ENCODE measurements around the gene EVX2.

Gene EVX2

DNA sequence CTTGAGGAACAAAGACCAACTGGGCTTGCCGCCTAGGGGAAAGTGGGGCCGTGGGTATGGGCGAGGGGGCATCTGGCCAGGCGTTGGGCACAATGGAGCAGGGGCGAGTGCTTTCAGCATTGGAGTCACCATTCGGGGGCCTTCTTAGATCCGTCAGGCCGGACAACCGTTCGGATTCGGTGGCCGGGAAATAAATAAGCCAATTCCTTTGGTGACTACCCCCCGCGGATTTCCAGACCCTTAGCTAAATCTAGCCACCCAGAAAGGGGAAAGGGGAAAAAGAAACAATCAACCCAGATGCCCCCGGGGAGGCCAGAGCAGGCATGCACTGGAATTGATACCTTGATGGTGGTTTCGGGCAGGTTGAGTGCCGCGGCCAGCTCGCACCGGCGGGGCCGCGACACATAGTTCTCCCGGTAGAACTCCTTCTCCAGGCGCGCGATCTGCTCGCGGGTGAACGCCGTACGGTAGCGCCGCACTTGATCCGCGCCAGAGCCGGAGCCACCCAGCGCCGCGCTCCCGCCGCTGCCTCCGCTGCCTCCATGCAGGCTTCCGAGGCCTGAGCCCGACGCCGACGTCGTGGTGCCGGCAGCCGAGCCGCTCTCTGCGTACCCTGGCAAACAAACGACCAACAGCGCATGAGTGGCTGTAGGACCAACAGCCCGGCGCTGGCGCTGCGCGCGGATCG is 1.8 kb downstream of the EVX2 start:
- no peak for DNase-seq

- DNase-seq: no peak
These were observed 2.4 kb downstream of the EVX2 start for GRCh38 chr2:176081376-176081836.

- DNase-seq: no peak
These were observed 3.0 kb downstream of the EVX2 start for GRCh38 chr2:176080540-176081375.

DNA sequence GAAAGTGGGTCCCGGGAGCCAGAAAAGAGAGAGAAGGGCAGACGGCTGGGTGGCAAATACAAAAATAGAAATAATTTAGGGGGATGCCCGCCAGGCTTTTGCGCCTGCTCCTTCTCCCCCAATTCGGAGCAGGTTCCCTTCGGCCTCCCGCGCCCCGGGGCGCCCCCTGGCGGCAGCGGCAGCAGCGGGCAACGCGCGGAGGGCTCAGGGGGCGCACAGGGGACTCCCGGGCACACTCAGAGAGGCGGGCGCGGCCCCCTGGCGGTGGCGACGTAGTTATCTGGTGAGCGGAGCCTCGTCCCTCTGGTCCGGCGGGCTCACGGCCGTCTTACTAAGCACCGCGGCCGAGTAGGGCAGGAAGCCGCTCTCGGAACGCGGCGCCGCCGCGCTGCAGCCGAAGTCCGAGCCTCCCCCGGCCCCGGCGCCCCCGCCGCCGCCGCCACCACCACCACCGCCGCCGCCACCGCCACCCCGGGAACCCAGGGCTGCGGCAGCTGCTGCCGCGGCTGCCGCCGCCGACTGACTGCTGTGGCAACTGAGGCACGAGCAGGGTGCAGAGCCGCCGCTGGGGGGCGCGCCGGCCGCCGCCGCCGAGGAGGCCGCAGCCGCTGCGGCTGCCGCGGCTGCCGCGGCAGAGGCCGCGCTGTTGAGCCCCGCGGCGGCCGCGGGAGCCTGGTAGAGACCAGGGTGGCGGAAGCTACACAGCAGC is 3.8 kb downstream of the EVX2 start:
- no peak for DNase-seq

DNA sequence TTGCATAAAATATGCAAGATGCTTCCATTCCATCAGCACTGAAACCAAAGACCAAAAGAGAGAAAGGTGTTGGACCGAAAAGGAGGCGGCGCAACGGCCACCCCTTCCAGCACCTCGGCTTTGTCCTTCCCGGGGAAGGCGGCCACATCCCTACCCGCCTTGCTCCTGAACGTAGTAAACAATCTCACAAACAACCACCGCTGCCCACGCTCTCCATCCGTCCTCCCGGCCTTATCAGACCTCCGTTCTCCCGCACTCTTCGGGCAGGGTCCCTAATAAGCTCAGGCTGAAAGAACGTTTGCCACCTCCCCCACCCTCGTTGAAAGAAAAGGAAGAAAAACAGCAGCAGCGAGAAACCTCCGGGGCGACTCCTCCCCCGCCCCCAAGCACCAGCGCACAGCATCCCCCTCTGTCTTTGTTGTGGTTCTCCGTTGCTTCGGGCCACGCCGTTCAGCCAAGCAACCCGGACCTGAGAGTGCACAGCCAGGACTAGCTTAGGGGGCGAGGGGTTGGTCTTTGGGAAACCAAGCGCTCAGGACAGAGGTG is 4.4 kb downstream of the EVX2 start:
- DNase-seq: no peak

GRCh38 chr2:176078541-176079284 is 5.0 kb downstream of the EVX2 start:
- DNase-seq: no peak

GRCh38 chr2:176076796-176077195 is 7.0 kb downstream of the EVX2 start:
- DNase-seq: no peak

DNA sequence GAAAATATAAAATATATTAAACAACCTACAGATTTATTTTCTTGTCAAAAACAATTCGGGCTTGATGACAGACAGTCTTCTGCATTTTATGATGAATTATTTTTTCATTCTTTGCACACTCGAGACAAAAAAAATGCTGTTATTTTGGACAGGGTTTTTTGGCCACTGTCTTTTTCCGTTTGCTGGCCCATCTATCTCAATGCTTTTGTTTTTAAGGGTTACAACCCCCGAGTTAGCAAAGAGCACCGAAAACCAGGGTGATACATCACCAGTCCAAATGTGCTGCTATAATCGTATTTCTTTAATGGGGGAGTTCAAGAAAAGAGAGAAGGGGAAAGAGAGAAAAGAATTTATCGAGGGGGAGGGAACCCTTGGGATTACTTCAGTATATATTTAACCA is 7.7 kb downstream of the EVX2 start:
- no peak for DNase-seq

GRCh38 chr2:176075481-176075880 is 8.3 kb downstream of the EVX2 start:
- DNase-seq: no peak

- DNase-seq: no peak
These were observed 8.8 kb downstream of the EVX2 start for GRCh38 chr2:176074919-176075425.

- DNase-seq: no peak
These were observed 10.5 kb downstream of the EVX2 start for GRCh38 chr2:176072951-176073904.

GRCh38 chr2:176072292-176072669 is 11.5 kb downstream of the EVX2 start:
- DNase-seq: no peak

DNA sequence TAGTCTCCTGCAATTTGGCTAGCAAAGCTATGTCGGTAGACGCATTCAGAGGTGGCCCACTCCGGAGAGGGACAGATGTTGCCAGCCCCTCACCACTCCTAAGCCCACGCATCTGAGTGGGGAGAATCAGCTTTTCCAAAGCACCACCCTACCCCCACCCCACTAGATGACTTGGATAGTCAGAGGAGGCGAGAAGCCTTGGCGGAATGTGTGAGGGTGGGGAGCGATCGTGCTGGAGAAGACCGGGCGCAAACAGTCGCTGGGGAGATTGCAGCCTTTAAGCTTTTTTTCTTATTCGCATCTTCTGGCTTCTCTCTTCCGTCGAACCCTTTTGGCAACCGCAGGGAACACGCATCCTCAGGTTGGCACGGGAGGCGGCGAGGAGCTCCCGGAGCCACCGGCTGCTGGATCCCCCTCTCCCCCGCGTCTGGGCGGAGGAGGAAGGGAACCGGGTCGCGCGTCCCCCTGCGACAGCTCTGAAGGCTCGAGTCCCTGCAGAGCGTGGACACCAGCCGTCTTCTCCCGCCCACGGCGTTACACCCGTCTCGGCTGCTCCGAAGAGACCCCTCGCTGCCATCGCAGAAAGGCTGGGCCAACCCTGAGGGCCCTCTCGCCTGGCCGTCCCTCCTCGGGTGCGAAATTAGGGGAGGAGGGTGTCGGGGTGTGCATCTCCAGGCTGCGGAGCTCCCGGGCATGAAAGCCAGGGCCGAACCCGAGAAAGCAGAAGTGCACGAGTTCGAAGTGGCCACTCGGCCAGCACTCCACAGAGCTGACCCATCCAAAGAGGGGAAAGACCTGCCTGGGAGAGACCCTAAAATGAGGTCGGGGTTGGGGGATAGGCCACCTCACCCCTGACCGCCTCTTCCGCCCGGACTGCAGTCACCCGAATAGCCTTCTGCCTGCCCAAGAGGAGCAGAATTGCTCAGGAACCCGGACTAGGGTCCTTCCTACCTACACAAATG is 12.2 kb downstream of the EVX2 start:
- DNase-seq: no peak

GRCh38 chr2:176068419-176068832 is 15.3 kb downstream of the EVX2 start:
- DNase-seq: no peak

DNA sequence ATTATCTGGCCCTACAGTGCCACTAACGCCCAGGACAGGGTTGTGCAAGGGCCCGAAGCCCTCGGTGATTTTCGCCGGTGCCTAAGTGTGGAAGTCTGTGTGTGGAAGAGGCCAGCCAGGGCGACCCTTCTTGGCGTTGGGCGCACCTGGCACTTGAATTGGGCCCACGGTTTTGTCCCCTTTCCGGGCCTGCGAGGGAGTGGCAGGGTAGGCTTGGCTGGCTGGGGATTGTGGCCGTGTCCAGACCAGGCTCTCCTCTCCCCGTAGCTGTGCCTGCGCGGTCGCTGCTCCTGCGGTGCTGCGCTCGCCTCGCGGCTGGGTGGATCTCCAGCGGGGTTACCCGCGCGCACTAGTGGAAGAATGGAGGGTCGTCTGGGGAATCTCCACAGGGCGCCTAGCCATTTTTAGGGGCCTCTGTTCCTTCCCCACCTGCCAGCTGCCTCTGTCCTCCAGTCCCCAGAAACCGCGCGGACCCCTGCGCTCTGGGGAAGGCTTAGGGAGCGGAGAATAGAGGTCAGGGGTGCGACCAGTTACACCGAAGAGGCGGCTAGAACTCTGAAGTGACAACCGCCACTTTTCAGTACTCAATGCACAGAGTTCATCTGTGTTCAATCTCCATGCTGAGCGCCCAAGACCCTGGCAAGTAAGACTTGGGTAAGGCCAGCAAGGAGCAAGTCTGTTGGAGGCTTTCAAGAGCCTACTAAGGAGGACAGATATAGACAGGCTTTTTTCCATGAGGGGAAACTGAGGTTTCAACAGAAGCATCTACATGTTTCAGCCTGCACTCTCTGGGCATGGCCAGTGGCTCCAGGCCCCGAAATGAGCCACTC is 16.0 kb downstream of the EVX2 start:
- DNase-seq: no peak

DNA sequence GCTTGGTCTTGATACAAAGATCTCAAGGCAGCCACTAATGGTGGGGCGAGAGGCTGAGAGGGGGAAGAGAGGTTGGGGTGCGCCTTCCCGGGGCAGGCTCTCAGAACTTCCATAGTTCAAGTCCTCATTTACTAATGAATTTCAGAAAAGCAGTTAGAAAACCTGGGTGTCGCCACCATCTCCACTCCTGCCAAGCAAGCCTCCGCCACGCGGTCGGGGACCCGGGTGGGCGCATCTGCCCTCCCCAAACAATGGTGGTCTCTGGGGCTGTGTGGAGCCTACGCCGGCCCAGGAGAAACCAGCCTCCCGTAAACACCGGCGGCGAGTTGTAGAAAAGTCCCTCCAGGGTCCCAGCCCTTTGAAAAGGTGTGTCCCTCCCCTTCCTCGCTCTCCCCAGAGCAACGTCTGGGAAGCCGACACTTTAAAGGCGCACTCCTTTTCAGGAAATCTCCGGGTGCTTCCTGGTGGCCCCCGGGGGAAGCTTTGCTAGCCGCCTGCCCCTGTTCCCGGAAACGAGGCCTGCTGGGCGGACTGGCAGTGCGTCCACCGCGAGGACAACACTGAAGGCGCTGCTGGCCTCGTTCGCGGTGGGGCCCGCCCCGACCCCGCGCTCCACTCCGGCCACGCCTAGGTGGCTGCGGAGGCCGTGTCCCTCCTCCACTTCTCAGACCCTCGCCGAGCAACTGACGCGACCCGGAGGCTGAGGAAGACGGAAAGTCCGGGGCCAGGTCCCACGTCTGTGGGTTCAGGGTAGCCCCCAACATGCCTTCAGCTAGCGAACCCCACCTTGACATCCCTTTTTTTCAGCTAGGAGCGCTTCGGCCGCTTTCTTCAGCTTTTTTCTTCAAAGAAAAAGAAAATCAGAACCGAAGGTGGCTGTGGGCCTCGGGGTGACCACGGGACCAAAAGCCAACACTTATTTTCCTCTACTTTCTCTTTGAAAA is 16.8 kb downstream of the EVX2 start:
- DNase-seq: no peak

GRCh38 chr2:176063958-176064357 is 19.8 kb downstream of the EVX2 start:
- no peak for DNase-seq

DNA sequence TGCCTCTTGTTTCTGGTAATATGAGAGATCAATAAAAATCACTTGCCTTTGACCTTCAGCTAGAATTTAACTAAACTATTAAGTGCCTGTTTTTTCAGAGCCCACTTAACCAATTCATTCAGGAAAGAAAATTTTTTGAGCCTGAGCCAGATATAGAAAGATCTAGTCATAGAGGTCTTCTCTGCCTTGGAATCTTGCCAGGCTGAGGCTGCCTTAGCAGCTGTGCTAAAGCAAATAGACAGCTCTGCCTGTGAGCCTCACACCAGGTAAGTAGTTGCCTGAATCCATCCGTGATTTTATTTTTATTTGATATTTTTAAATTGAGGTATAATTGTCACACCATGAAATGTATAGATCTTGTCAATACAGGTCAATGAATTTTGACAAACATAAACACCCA is 27.4 kb downstream of the EVX2 start:
- no peak for DNase-seq
